H1 (cell line): Measurements from ENCODE around the gene MAST2. TPM values are rescaled to one million over a fixed set of nuclear protein-coding genes. Genes with fewer than 3 reads are reported as not detected.

Experiments used
- CTCF ChIA-PET: fragments of 300-600 bp; sonication (Branson Sonifier 250); formaldehyde crosslinking; loops from one replicate; lab custom pipeline; 2021; ENCODE audit not compliant: partially characterized antibody; lab: Charles Lee
- POLR2A ChIA-PET: fragments of 300-600 bp; sonication (Branson Sonifier 250); formaldehyde crosslinking; loops from one replicate; lab custom pipeline; 2021; ENCODE audit warnings: inconsistent platforms; ENCODE audit not compliant: partially characterized antibody; lab: Charles Lee
- DNase-seq, 2 experiments: peaks; one replicate each; pipeline versions ENCODE4 v3.0.0 to v3.0.0-alpha.2; 2010 to 2022; ENCODE audit warnings: low spot score in 2 of 2, low read depth in 1 of 2, mixed read lengths in 1 of 2
- FAIRE-seq: peaks from 2 replicates; lab custom pipeline; 2011; peaks lifted over from hg19 to GRCh38; lab: Jason Lieb, UNC
- H2AFZ ChIP-seq: 2 replicates; pipeline ENCODE4 v1.8.1; 2012; ENCODE audit warnings: low read length, inconsistent platforms
- H2AK5ac ChIP-seq: 2 replicates; pipeline ENCODE4 v1.6.1; 2013; ENCODE audit warnings: low read depth, low read length
- H2BK120ac ChIP-seq: replicated peaks from 2 replicates; pipeline ENCODE3; 2013; ENCODE audit warnings: low read depth, low read length, inconsistent platforms
- H2BK12ac ChIP-seq: 2 replicates; pipeline ENCODE4 v1.6.1; 2013; ENCODE audit warnings: low read depth, low read length
- H2BK15ac ChIP-seq: 2 replicates; pipeline ENCODE4 v1.6.1; 2013; ENCODE audit warnings: low read length
- H2BK20ac ChIP-seq: 2 replicates; pipeline ENCODE4 v1.6.1; 2013; ENCODE audit warnings: low read length
- H2BK5ac ChIP-seq: 2 replicates; pipeline ENCODE4 v1.6.1; 2013; ENCODE audit warnings: low read depth, low read length
- H3K14ac ChIP-seq: 2 replicates; pipeline ENCODE4 v1.6.1; 2013; ENCODE audit warnings: inconsistent platforms; ENCODE audit not compliant: insufficient read length
- H3K18ac ChIP-seq: 2 replicates; pipeline ENCODE4 v1.6.1; 2013; ENCODE audit warnings: low read length; ENCODE audit errors: extremely low read depth
- H3K23ac ChIP-seq: 2 replicates; pipeline ENCODE4 v1.6.1; 2013; ENCODE audit warnings: inconsistent platforms; ENCODE audit not compliant: insufficient read length
- H3K23me2 ChIP-seq: 2 replicates; pipeline ENCODE4 v1.6.1; 2013; ENCODE audit warnings: low read depth, low read length
- H3K27ac ChIP-seq: 2 replicates; pipeline ENCODE4 v1.6.1; 2011; ENCODE audit warnings: low read depth, low read length, inconsistent platforms
- H3K27me3 ChIP-seq, 4 experiments: replicated peaks in 1 of 4; 1 replicate in 1 of 4; 2 replicates in 3 of 4; pipeline versions ENCODE4 v1.6.1 to v1.8.1; 2011 to 2013; ENCODE audit warnings: low read length in 3 of 4, mild to moderate bottlenecking in 3 of 4, inconsistent platforms in 2 of 4, mixed read lengths in 2 of 4, moderate library complexity in 1 of 4; ENCODE audit not compliant: control insufficient read depth in 3 of 4, insufficient read depth in 3 of 4; ENCODE audit errors: extremely low read depth in 1 of 4
- H3K36me3 ChIP-seq, 4 experiments: 2 replicates each; pipeline versions ENCODE4 v1.6.1 to v1.8.1; 2011 to 2013; ENCODE audit warnings: mild to moderate bottlenecking in 4 of 4, low read length in 3 of 4, moderate library complexity in 2 of 4, control low read depth in 1 of 4, inconsistent platforms in 1 of 4; ENCODE audit not compliant: insufficient read depth in 4 of 4, control insufficient read depth in 2 of 4
- H3K4ac ChIP-seq: replicated peaks from 2 replicates; pipeline ENCODE3; 2013; ENCODE audit warnings: low read length, low read depth, mixed read lengths, inconsistent platforms; ENCODE audit not compliant: insufficient read length
- H3K4me1 ChIP-seq, 4 experiments: replicated peaks in 1 of 4; 1 replicate in 1 of 4; 2 replicates in 3 of 4; pipeline versions ENCODE4 v1.6.1 to v1.8.1; 2011 to 2013; ENCODE audit warnings: low read length in 3 of 4, inconsistent platforms in 2 of 4, mixed read lengths in 1 of 4; ENCODE audit not compliant: insufficient read depth in 4 of 4, control insufficient read depth in 3 of 4
- H3K4me2 ChIP-seq, 2 experiments: 2 replicates each; pipeline versions ENCODE4 v1.6.1 to v1.8.1; 2011 to 2013; ENCODE audit warnings: low read depth in 2 of 2, low read length in 2 of 2, control low read depth in 1 of 2, inconsistent platforms in 1 of 2, mild to moderate bottlenecking in 1 of 2; ENCODE audit not compliant: insufficient read depth in 1 of 2
- H3K4me3 ChIP-seq, 4 experiments: fragments of 200-600, 300-600 bp in 1 of 4; sonication (generic), shearing (Covaris generic), sonication (Bioruptor Twin) in 1 of 4; 2 replicates each; pipeline versions ENCODE4 v1.5.1 to v1.8.1; 2011 to 2016; ENCODE audit warnings: low read length in 4 of 4, low read depth in 3 of 4, control low read depth in 2 of 4, inconsistent platforms in 2 of 4, mild to moderate bottlenecking in 2 of 4, mixed read lengths in 1 of 4, moderate library complexity in 1 of 4; ENCODE audit not compliant: insufficient read depth in 2 of 4; ENCODE audit errors: extremely low read depth in 1 of 4
- H3K56ac ChIP-seq: replicated peaks from 2 replicates; pipeline ENCODE3; 2013; ENCODE audit warnings: low read depth, mild to moderate bottlenecking, mixed read lengths, low read length, inconsistent platforms; ENCODE audit not compliant: insufficient read length
- H3K79me1 ChIP-seq: 2 replicates; pipeline ENCODE4 v1.6.1; 2013; ENCODE audit warnings: low read depth, low read length, control low read depth
- H3K79me2 ChIP-seq, 2 experiments: 2 replicates each; pipeline versions ENCODE4 v1.6.1 to v1.8.1; 2012 to 2013; ENCODE audit warnings: low read length in 2 of 2, mild to moderate bottlenecking in 2 of 2, inconsistent platforms in 1 of 2; ENCODE audit not compliant: insufficient read depth in 2 of 2, control insufficient read depth in 1 of 2
- H3K9ac ChIP-seq, 4 experiments: replicated peaks in 1 of 4; 1 replicate in 1 of 4; 2 replicates in 3 of 4; pipeline versions ENCODE4 v1.6.1 to v1.8.1; 2011 to 2013; ENCODE audit warnings: low read depth in 3 of 4, low read length in 3 of 4, control low read depth in 2 of 4, mild to moderate bottlenecking in 2 of 4, moderate library complexity in 2 of 4, inconsistent platforms in 1 of 4; ENCODE audit errors: extremely low read depth in 1 of 4
- H3K9me3 ChIP-seq, 2 experiments: 2 replicates each; pipeline versions ENCODE4 v1.6.1 to v1.8.1; 2012 to 2013; ENCODE audit warnings: mild to moderate bottlenecking in 2 of 2, moderate library complexity in 2 of 2, control low read depth in 1 of 2, inconsistent platforms in 1 of 2, low read depth in 1 of 2, low read length in 1 of 2, mixed read lengths in 1 of 2; ENCODE audit not compliant: insufficient read depth in 2 of 2
- H4K20me1 ChIP-seq, 2 experiments: replicated peaks in 1 of 2; 2 replicates each; pipeline versions ENCODE3 to v1.8.1; 2011 to 2013; ENCODE audit warnings: inconsistent platforms in 2 of 2, low read length in 2 of 2, mild to moderate bottlenecking in 1 of 2; ENCODE audit not compliant: insufficient read depth in 2 of 2, control insufficient read depth in 1 of 2
- H4K5ac ChIP-seq: 2 replicates; pipeline ENCODE4 v1.6.1; 2013; ENCODE audit warnings: low read length, low read depth, mixed read lengths, inconsistent platforms; ENCODE audit not compliant: insufficient read length
- H4K8ac ChIP-seq: 2 replicates; pipeline ENCODE4 v1.8.0; 2013; ENCODE audit warnings: mild to moderate bottlenecking, moderate library complexity, low read length, inconsistent platforms; ENCODE audit not compliant: insufficient read depth; ENCODE audit errors: extremely low read depth
- H4K91ac ChIP-seq: replicated peaks from 2 replicates; pipeline ENCODE3; 2013; ENCODE audit warnings: low read length, mixed read lengths, inconsistent platforms; ENCODE audit not compliant: insufficient read length
- ASH2L ChIP-seq: fragments of 200-600, 300-600 bp; sonication (generic); IDR thresholded peaks from one replicate; pipeline ENCODE4 v1.7.1; 2017; ENCODE audit warnings: low read length
- SP2 ChIP-seq: IDR thresholded peaks from 2 replicates; pipeline ENCODE4 v1.6.1; 2012; ENCODE audit warnings: mild to moderate bottlenecking, low read length, inconsistent platforms
- TEAD4 ChIP-seq: IDR thresholded peaks from 2 replicates; pipeline ENCODE4 v1.6.1; 2012; ENCODE audit warnings: low read depth, low read length, inconsistent platforms, mixed read lengths
- WGBS, 2 experiments: shearing (Covaris generic) in 1 of 2; methylation state at CpG; one replicate each; pipeline versions ENCODE4 v1.1.6 to v1.1.7; 2013 to 2015; ENCODE audit warnings: low lambda C conversion rate in 2 of 2, mixed read lengths in 2 of 2, inconsistent platforms in 1 of 2, low coverage in 1 of 2, missing lambda C conversion rate in 1 of 2; ENCODE audit not compliant: insufficient replicate concordance in 2 of 2, insufficient coverage in 1 of 2, insufficient read length in 1 of 2; ENCODE audit errors: extremely low coverage in 1 of 2, missing lambda C conversion rate in 1 of 2; 5-methylcytosine and 5-hydroxymethylcytosine counted together
- polyA plus RNA-seq, 7 experiments: library from polyadenylated mRNA; depleted of rRNA in 3 of 7; stranded (reverse) in 5 of 7; unstranded in 2 of 7; fragments of >200 nt in 5 of 7; fragments of 200-250 nt in 2 of 7; gene quantifications; 1 replicate in 5 of 7; 2 replicates in 1 of 7; 4 replicates in 1 of 7; pipeline versions ENCODE4 v1.2.1 to v1.2.3, GENCODE V29; 2011 to 2013; ENCODE audit warnings: missing spikeins in 2 of 7, mixed read lengths in 2 of 7
- total RNA-seq: library from RNA; stranded (reverse); fragmentation: NEBNext Ultra II Directional; extraction: Animal tissue kit (Norgen Biotek cat#: 25700); gene quantifications from 2 replicates; pipeline ENCODE4 v1.2.1, GENCODE V29; 2021

Gene MAST2
- total and polyA plus RNA-seq, 2 of the 8 experiments (the other 6 are each of a cell fraction or from before 2014, with no cell fraction given), result 20.5 to 35.4 TPM

DNA sequence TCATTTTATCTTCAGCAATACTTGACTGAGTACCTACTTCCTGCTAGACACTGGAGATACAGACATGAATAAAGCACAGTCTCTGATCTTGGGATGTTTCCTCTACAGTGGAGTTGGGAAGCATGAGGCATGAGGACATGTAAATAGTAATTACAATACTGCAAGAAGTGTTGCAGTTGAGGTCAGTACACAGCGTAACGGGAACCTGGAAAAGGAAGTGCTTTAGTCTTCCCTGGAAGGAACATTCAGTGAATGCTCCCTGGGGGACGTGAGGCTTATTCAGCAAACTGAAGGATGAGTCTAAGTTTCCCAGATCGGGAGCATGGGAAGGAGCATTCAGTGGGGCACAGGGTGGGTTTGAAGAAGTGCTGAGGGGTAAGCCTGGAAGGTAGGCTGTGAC lies 216.6 kb downstream of the MAST2 start:
- H2BK120ac ChIP-seq, result no peak overlapping the region
- H3K36me3 ChIP-seq, result peaks cover 7 to 31% (median 25%) of the 10 kb centered on the region in 4 experiments; a peak in 6 of 8 replicates
- no peak overlapping the region for H3K18ac ChIP-seq
- POLR2A ChIA-PET, result no interaction called here
- H2BK5ac ChIP-seq, result no peak overlapping the region
- H2BK12ac ChIP-seq, result no peak overlapping the region
- no peak overlapping the region for H3K14ac ChIP-seq
- no peak overlapping the region for H3K9ac ChIP-seq
- DNase-seq, result no peak
- no peaks in the 10 kb centered on the region for H3K79me1 ChIP-seq
- 96% methylated on average over 4 of the region's 4 CpGs; no CpG with 5 or more reads in 1 of the 2 experiments for WGBS, 2 experiments
- no peak overlapping the region for H3K23ac ChIP-seq
- no peaks in the 10 kb centered on the region for H3K27me3 ChIP-seq
- H3K23me2 ChIP-seq, result no peaks in the 10 kb centered on the region
- no peak overlapping the region for H2BK20ac ChIP-seq
- H2AK5ac ChIP-seq, result no peak overlapping the region
- H3K4me3 ChIP-seq, result no peak overlapping the region
- H3K4me2 ChIP-seq, result no peak overlapping the region
- no peak overlapping the region for H2AFZ ChIP-seq
- CTCF ChIA-PET, result interaction anchor here (1.1 kb wide), 1 partner anchor 9 kb away, joined by 3 read pairs; no protein-coding TSS in a partner anchor
- TF ChIP-seq TEAD4, result no peak
- TF ChIP-seq SP2, result no peak
- TF ChIP-seq ASH2L, result no peak
- no peak for FAIRE-seq
- no peaks in the 10 kb centered on the region for H4K20me1 ChIP-seq
- H3K56ac ChIP-seq, result no peak overlapping the region
- no peak overlapping the region for H3K4ac ChIP-seq
- no peaks in the 10 kb centered on the region for H3K79me2 ChIP-seq
- H4K8ac ChIP-seq, result no peak overlapping the region
- no peak overlapping the region for H4K91ac ChIP-seq
- H3K9me3 ChIP-seq, result peaks cover 0 to 3% of the 10 kb centered on the region in 2 experiments; a peak in 3 of 4 replicates
- H4K5ac ChIP-seq, result no peak overlapping the region
- no peak overlapping the region for H2BK15ac ChIP-seq
- H3K4me1 ChIP-seq, result peaks cover 0 to 4% (median 2%) of the 10 kb centered on the region in 4 experiments; a peak in 5 of 7 replicates
- no peak overlapping the region for H3K27ac ChIP-seq
